Thymus (tissue), 11 donors: ENCODE results near the gene ZNF200. TPM values are rescaled to one million over a fixed set of nuclear protein-coding genes. Genes with fewer than 3 reads are reported as not detected.
A peak's percentile ranks its signal among the peaks of the same experiment; 100 is the strongest.

ENCODE experiments used
- DNase-seq, 9 donors: peaks; one replicate each; pipeline ENCODE4 v3.0.0-alpha.2; 2013; ENCODE audit warnings: low spot score in 9 of 9, low read depth in 6 of 9, missing footprints in 1 of 9
- H3K27ac ChIP-seq, 2 donors: one replicate each; pipeline ENCODE4 v1.5.1; 2013; ENCODE audit warnings: control low read depth in 1 of 2, low read depth in 1 of 2, low read length in 1 of 2, mild to moderate bottlenecking in 1 of 2, moderate library complexity in 1 of 2
- H3K27me3 ChIP-seq, 2 donors: one replicate each; pipeline ENCODE4 v1.5.1; 2013; ENCODE audit warnings: low read length in 1 of 2; ENCODE audit not compliant: control insufficient read depth in 2 of 2, insufficient read depth in 1 of 2
- H3K36me3 ChIP-seq, 2 donors: one replicate each; pipeline ENCODE4 v1.5.1; 2013; ENCODE audit warnings: low read length in 1 of 2, mild to moderate bottlenecking in 1 of 2, moderate library complexity in 1 of 2; ENCODE audit not compliant: control insufficient read depth in 2 of 2, insufficient read depth in 2 of 2
- H3K4me1 ChIP-seq, 2 donors: one replicate each; pipeline ENCODE4 v1.5.1; 2013; ENCODE audit warnings: low read length in 2 of 2; ENCODE audit not compliant: control insufficient read depth in 2 of 2, insufficient read depth in 2 of 2
- H3K4me3 ChIP-seq, 2 donors: one replicate each; pipeline ENCODE4 v1.5.1; 2013; ENCODE audit warnings: low read length in 2 of 2, control low read depth in 1 of 2, mild to moderate bottlenecking in 1 of 2
- H3K9me3 ChIP-seq, 2 donors: one replicate each; pipeline ENCODE4 v1.5.1; 2013; ENCODE audit warnings: low read length in 1 of 2, mild to moderate bottlenecking in 1 of 2; ENCODE audit not compliant: control insufficient read depth in 2 of 2, insufficient read depth in 1 of 2
- WGBS: extraction: QIAGEN DNeasy Blood & Tissue Kit; methylation state at CpG from one replicate; pipeline ENCODE4 v1.1.7; 2013; 5-methylcytosine and 5-hydroxymethylcytosine counted together
- polyA plus RNA-seq: library from polyadenylated mRNA; stranded (reverse); fragments of 200-250 nt; gene quantifications from one replicate; pipeline ENCODE4 v1.2.3, GENCODE V29; 2013
- total RNA-seq: library from RNA; stranded (reverse); fragments of 120-200 nt; gene quantifications from one replicate; pipeline ENCODE4 v1.2.4, GENCODE V29; 2013
- donor health status: healthy.

ZNF200 gene
- total and polyA plus RNA-seq, 2 donors: 8.6 to 10.0 TPM

DNA sequence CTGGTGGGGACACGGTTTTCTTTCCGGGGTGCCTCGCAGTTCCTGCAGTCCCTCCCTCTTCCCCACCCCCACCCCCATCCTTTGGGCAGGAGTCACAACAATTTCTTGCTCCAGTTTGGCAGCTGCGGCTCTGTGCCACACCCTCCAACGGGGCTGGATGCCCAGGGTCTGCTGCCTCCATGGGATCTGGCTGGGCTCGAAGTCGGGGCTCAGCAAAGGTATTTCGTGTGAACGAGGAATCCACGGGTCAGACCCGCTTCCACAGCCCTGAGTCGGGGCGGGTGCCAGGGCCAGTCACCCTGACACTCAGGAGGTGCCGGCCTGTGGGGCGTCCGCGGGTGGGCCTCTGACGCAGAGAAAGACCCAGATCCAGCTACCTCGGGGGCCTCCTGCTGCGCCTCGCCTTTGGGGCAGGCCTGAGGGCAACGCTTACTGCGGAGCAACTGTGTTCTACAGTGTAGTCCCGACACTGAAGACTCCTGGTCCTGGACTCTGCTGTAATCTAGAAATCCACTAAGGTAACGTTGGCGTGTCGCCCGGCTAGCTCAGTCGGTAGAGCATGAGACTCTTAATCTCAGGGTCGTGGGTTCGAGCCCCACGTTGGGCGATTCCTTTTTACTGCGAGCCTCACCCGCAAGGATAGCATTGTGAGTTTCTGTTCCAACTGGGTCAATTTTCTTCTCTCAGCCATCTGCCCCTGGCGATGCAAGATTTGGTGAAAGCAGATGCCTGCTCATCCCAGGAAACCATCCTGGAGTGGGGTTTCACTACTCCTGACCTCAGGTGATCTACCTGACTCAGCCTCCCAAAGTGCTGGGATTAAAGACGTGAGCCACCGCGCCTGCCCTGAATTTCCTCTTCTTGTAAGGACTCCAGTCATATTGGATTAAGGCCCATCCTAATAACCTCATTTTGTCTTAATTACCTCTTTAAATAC is 59.5 kb downstream of the ZNF200 start:
- no peak overlapping the region for H3K27ac ChIP-seq
- H3K9me3 ChIP-seq: peaks cover 2 to 17% of the 10 kb centered on the region in 2 donors
- H3K4me3 ChIP-seq: no peak overlapping the region
- no peaks in the 10 kb centered on the region for H3K36me3 ChIP-seq
- 16% methylated on average over 39 of the region's 39 CpGs for WGBS
- peaks cover 83 to 99% of the 10 kb centered on the region in 2 donors for H3K27me3 ChIP-seq
- peaks cover 5 to 15% of the 10 kb centered on the region in 2 donors for H3K4me1 ChIP-seq
- DNase-seq: no peak

DNA sequence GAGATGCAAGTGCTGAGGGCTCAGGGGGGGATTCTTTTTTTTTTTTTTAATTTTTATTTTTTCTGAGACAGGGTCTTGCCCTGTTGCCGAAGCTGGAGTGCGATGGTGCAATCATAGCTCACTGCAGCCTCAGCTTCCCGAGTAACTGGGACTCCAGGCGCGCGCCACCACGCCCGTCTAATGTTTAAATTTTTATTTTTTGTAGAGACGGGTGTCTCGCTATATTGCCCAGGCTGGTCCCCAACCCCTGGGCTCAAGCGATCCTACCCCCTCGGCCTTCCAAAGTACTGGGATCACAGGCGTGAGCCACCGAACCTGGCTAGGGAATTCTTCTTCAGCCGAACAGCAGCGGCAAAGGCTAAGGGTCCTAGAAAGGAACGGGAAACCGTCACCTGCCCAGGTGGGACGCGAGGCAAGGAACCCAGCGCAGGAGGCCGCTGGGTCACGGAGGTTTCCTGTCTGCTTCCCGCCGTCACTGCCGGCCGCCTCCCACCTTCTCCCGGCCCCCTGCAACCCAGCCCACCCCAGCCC is 60.3 kb downstream of the ZNF200 start:
- H3K27ac ChIP-seq: no peak overlapping the region
- no peak for DNase-seq
- peaks cover 80 to 99% of the 10 kb centered on the region in 2 donors for H3K27me3 ChIP-seq
- H3K4me3 ChIP-seq: no peak overlapping the region
- WGBS: 19% methylated on average over 28 of the region's 28 CpGs
- H3K9me3 ChIP-seq: peaks cover 2 to 17% of the 10 kb centered on the region in 2 donors
- no peaks in the 10 kb centered on the region for H3K36me3 ChIP-seq
- H3K4me1 ChIP-seq: peaks cover 5 to 17% of the 10 kb centered on the region in 2 donors

DNA sequence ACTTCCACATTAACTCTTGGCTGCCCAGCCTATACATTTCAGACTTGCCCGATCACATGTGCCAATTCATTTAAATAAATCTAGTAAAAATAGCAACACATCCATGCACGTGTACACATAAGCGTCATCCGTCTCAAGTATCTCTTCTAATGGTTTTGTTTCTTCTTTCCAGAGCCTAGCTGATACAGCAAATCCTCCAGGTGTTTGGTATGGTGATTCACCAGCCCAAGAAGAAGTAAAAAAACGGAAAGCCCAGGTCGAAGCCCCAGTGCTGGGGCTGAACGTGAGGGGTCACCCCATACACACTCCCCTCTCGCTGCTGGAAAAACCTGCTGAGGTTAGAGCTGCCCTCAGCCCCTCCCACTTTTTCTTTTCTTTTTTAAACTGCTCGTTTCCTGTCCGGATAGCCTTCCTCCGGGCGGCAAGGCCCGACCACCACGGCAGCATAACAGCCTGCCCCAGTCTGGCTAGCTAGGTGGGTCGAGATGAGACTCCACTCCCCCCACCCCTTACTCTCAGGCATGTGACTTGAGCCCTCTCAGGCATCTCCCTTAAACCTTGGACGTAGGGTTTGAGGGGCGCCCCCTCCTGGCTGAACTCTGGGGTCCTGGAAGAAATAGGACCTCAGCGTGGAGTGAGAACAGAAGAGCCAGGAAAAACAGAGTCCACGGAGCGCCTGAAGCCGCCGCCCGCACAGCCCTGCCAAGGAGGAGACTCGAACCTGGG is 60.9 kb downstream of the ZNF200 start:
- peak in 1 of 9 donors; percentile 47 for DNase-seq
- WGBS: 5% methylated on average over 24 of the region's 24 CpGs
- Histone ChIP-seq H3K36me3 (no peaks in the 10 kb centered on the region), H3K27ac (no peak overlapping the region), H3K4me3 (no peak overlapping the region), H3K9me3 (peaks cover 2 to 17% of the 10 kb centered on the region in 2 donors), H3K27me3 (peaks cover 80 to 99% of the 10 kb centered on the region in 2 donors), H3K4me1 (peaks cover 5 to 17% of the 10 kb centered on the region in 2 donors)

Other genes with a start within 250 kb of the ZNF200 start
- gene CLDN9, start 222.2 kb downstream of the ZNF200 start, total RNA-seq: 0.19 TPM
- gene CLDN9, start 222.2 kb downstream of the ZNF200 start, polyA plus RNA-seq: 0.98 TPM
- 0.28 TPM for gene CLDN6, start 217.0 kb downstream of the ZNF200 start, total RNA-seq
- 0.48 TPM for gene CLDN6, start 217.0 kb downstream of the ZNF200 start, polyA plus RNA-seq
- gene TNFRSF12A, start 214.8 kb downstream of the ZNF200 start, total RNA-seq: 5.1 TPM
- 46.9 TPM for gene TNFRSF12A, start 214.8 kb downstream of the ZNF200 start, polyA plus RNA-seq
- gene HCFC1R1, start 211.2 kb downstream of the ZNF200 start, total RNA-seq: 19.0 TPM
- 56.0 TPM for gene HCFC1R1, start 211.2 kb downstream of the ZNF200 start, polyA plus RNA-seq
- 37.6 TPM for gene THOC6, start 211.1 kb downstream of the ZNF200 start, total RNA-seq
- 36.8 TPM for gene THOC6, start 211.1 kb downstream of the ZNF200 start, polyA plus RNA-seq
- 0.38 TPM for gene BICDL2, start 198.2 kb downstream of the ZNF200 start, total RNA-seq
- 6.0 TPM for gene BICDL2, start 198.2 kb downstream of the ZNF200 start, polyA plus RNA-seq
- gene MMP25, start 188.6 kb downstream of the ZNF200 start, total RNA-seq: 0.80 TPM
- 2.9 TPM for gene MMP25, start 188.6 kb downstream of the ZNF200 start, polyA plus RNA-seq
- 175 TPM for gene IL32, start 169.5 kb downstream of the ZNF200 start, total RNA-seq
- 343 TPM for gene IL32, start 169.5 kb downstream of the ZNF200 start, polyA plus RNA-seq
- 0.05 TPM for gene ZSCAN10, start 135.9 kb downstream of the ZNF200 start, total RNA-seq
- gene ZSCAN10, start 135.9 kb downstream of the ZNF200 start, polyA plus RNA-seq: 0.11 TPM
- gene ZNF205, start 122.6 kb downstream of the ZNF200 start, total RNA-seq: 4.6 TPM
- 9.3 TPM for gene ZNF205, start 122.6 kb downstream of the ZNF200 start, polyA plus RNA-seq
- 1.5 TPM for gene ZNF213, start 100.1 kb downstream of the ZNF200 start, total RNA-seq
- gene ZNF213, start 100.1 kb downstream of the ZNF200 start, polyA plus RNA-seq: 5.2 TPM
- gene OR1F1, start 47.0 kb downstream of the ZNF200 start, total RNA-seq: not detected
- gene OR1F1, start 47.0 kb downstream of the ZNF200 start, polyA plus RNA-seq: 0.02 TPM
- gene MEFV, start 21.5 kb upstream of the ZNF200 start, total RNA-seq: 0.52 TPM
- 0.80 TPM for gene MEFV, start 21.5 kb upstream of the ZNF200 start, polyA plus RNA-seq
- 30.2 TPM for gene ZNF263, start 48.3 kb upstream of the ZNF200 start, total RNA-seq
- 26.3 TPM for gene ZNF263, start 48.3 kb upstream of the ZNF200 start, polyA plus RNA-seq
- gene TIGD7, start 70.3 kb upstream of the ZNF200 start, total RNA-seq: 6.4 TPM
- gene TIGD7, start 70.3 kb upstream of the ZNF200 start, polyA plus RNA-seq: 9.8 TPM
- 25.9 TPM for gene ZNF75A, start 70.3 kb upstream of the ZNF200 start, total RNA-seq
- 44.7 TPM for gene ZNF75A, start 70.3 kb upstream of the ZNF200 start, polyA plus RNA-seq
- 0.14 TPM for gene OR2C1, start 120.7 kb upstream of the ZNF200 start, total RNA-seq
- 0.21 TPM for gene OR2C1, start 120.7 kb upstream of the ZNF200 start, polyA plus RNA-seq
- 19.7 TPM for gene ZSCAN32, start 165.8 kb upstream of the ZNF200 start, total RNA-seq
- 16.3 TPM for gene ZSCAN32, start 165.8 kb upstream of the ZNF200 start, polyA plus RNA-seq
- gene ZNF174, start 166.1 kb upstream of the ZNF200 start, total RNA-seq: 9.0 TPM
- gene ZNF174, start 166.1 kb upstream of the ZNF200 start, polyA plus RNA-seq: 7.0 TPM
- gene ZNF597, start 208.3 kb upstream of the ZNF200 start, total RNA-seq: 2.5 TPM
- gene ZNF597, start 208.3 kb upstream of the ZNF200 start, polyA plus RNA-seq: 2.3 TPM
- 8.6 TPM for gene NAA60, start 208.5 kb upstream of the ZNF200 start, total RNA-seq
- gene NAA60, start 208.5 kb upstream of the ZNF200 start, polyA plus RNA-seq: 36.0 TPM